Hepatocyte (in vitro differentiated cells): ENCODE measurements around the gene FLYWCH1. TPM values are rescaled to one million over a fixed set of nuclear protein-coding genes. Genes with fewer than 3 reads are reported as not detected.

Experiments used
- DNase-seq: peaks from one replicate; pipeline ENCODE4 v3.0.0-alpha.2; 2016; ENCODE audit warnings: low spot score
- H2AFZ ChIP-seq: fragments of 200-600 bp; sonication (generic); 2 replicates; pipeline ENCODE4 v1.6.0; 2016; ENCODE audit warnings: antibody characterized with exemption, mild to moderate bottlenecking
- H3K27ac ChIP-seq: fragments of 200-600 bp; sonication (generic); 2 replicates; pipeline ENCODE4 v1.5.1; 2016; ENCODE audit warnings: mild to moderate bottlenecking
- H3K27me3 ChIP-seq: fragments of 200-600 bp; sonication (generic); 2 replicates; pipeline ENCODE4 v1.6.1; 2016
- H3K36me3 ChIP-seq: fragments of 200-600 bp; sonication (generic); replicated peaks from 2 replicates; pipeline ENCODE4 v1.5.1; 2016; ENCODE audit warnings: low read depth; ENCODE audit not compliant: insufficient read depth
- H3K4me1 ChIP-seq: fragments of 200-600 bp; sonication (generic); 2 replicates; pipeline ENCODE4 v1.5.1; 2016; ENCODE audit warnings: mild to moderate bottlenecking, moderate library complexity; ENCODE audit not compliant: insufficient read depth
- H3K4me2 ChIP-seq: fragments of 200-600 bp; sonication (generic); 2 replicates; pipeline ENCODE4 v1.6.0; 2016
- H3K4me3 ChIP-seq: fragments of 200-600 bp; sonication (generic); 2 replicates; pipeline ENCODE4 v1.5.1; 2016; ENCODE audit warnings: mild to moderate bottlenecking
- H3K79me2 ChIP-seq: fragments of 200-600 bp; sonication (generic); 2 replicates; pipeline ENCODE4 v1.6.0; 2017; ENCODE audit warnings: mild to moderate bottlenecking
- H3K9me2 ChIP-seq: fragments of 200-600 bp; sonication (generic); replicated peaks from 2 replicates; pipeline ENCODE4 v1.6.0; 2017; ENCODE audit warnings: mild to moderate bottlenecking; ENCODE audit not compliant: insufficient read depth
- H3K9me3 ChIP-seq: fragments of 200-600 bp; sonication (generic); 2 replicates; pipeline ENCODE4 v1.5.1; 2016; ENCODE audit warnings: low read depth, mild to moderate bottlenecking
- H4K20me1 ChIP-seq: fragments of 200-600 bp; sonication (generic); 2 replicates; pipeline ENCODE4 v1.6.0; 2016; ENCODE audit warnings: mild to moderate bottlenecking; ENCODE audit not compliant: insufficient read depth, poor library complexity, severe bottlenecking
- EZH2 ChIP-seq: fragments of 200-600 bp; sonication (generic); IDR thresholded peaks from 2 replicates; pipeline ENCODE4 v1.6.1; 2016; ENCODE audit warnings: antibody characterized with exemption, mild to moderate bottlenecking, borderline replicate concordance
- EZH2phosphoT487 ChIP-seq: fragments of 200-600 bp; sonication (generic); IDR thresholded peaks from one replicate; pipeline ENCODE4 v1.6.1; 2018; ENCODE audit warnings: antibody characterized with exemption, mild to moderate bottlenecking, low read depth, moderate library complexity; ENCODE audit not compliant: unreplicated experiment, severe bottlenecking
- WGBS: methylation state at CpG from one replicate; pipeline ENCODE4 v1.1.6; 2016; ENCODE audit warnings: low lambda C conversion rate; ENCODE audit errors: missing lambda C conversion rate; 5-methylcytosine and 5-hydroxymethylcytosine counted together
- polyA plus RNA-seq: library from polyadenylated mRNA; unstranded; fragments of >200 nt; fragmentation: Nextera tagmentation; extraction: Ambion mirVana; gene quantifications from 2 replicates; pipeline ENCODE4 v1.2.1, GENCODE V29; 2016
- total RNA-seq: library from RNA; depleted of rRNA; stranded (reverse); fragments of >200 nt; gene quantifications from 2 replicates; pipeline ENCODE4 v1.2.3, GENCODE V29; 2014
- TF ChIP-seq, protein P1 (sequence below): fragments of 200-600 bp; sonication (generic); IDR thresholded peaks from 2 replicates; pipeline ENCODE4 v1.5.1; 2016; ENCODE audit warnings: antibody characterized with exemption, mild to moderate bottlenecking; ENCODE audit not compliant: poor library complexity

Gene FLYWCH1
- total and polyA plus RNA-seq, 2 experiments from 2014 or later: 11.7 to 16.9 TPM

DNA sequence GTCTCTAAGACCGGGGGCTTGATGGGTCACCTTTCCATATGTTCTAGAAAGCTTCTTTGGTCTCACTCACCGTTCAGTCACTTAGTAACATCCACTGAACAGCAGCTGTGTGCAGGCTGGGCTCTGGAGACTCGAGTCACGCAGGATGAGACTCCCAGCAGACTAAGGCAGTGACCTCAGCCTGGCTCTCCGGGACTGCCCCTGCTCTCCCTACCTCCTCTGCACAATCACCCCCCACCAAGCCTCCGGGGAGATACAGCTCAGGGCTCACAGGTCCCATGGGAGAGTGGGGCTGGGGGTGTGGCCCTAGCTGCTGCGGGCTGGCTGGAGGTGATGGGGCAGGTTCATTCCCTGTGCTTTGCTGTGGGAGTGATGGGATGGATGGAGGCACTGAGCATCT is 14.6 kb upstream of the FLYWCH1 start:
- 96% methylated on average over 7 of the region's 7 CpGs for WGBS
- no peaks in the 10 kb centered on the region for H3K9me3 ChIP-seq
- no peaks in the 10 kb centered on the region for H3K27me3 ChIP-seq
- H3K27ac ChIP-seq: no peak overlapping the region
- TF ChIP-seq EZH2phosphoT487: no peak
- TF ChIP-seq EZH2: no peak
- TF ChIP-seq, protein P1, sequence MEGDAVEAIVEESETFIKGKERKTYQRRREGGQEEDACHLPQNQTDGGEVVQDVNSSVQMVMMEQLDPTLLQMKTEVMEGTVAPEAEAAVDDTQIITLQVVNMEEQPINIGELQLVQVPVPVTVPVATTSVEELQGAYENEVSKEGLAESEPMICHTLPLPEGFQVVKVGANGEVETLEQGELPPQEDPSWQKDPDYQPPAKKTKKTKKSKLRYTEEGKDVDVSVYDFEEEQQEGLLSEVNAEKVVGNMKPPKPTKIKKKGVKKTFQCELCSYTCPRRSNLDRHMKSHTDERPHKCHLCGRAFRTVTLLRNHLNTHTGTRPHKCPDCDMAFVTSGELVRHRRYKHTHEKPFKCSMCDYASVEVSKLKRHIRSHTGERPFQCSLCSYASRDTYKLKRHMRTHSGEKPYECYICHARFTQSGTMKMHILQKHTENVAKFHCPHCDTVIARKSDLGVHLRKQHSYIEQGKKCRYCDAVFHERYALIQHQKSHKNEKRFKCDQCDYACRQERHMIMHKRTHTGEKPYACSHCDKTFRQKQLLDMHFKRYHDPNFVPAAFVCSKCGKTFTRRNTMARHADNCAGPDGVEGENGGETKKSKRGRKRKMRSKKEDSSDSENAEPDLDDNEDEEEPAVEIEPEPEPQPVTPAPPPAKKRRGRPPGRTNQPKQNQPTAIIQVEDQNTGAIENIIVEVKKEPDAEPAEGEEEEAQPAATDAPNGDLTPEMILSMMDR: no peak
- H3K9me2 ChIP-seq: no peaks in the 10 kb centered on the region
- peaks cover 6% of the 10 kb centered on the region for H3K4me1 ChIP-seq
- no peak overlapping the region for H2AFZ ChIP-seq
- DNase-seq: no peak
- H3K79me2 ChIP-seq: no peaks in the 10 kb centered on the region
- H3K4me3 ChIP-seq: no peak overlapping the region
- no peaks in the 10 kb centered on the region for H4K20me1 ChIP-seq
- H3K4me2 ChIP-seq: no peak overlapping the region
- no peaks in the 10 kb centered on the region for H3K36me3 ChIP-seq

DNA sequence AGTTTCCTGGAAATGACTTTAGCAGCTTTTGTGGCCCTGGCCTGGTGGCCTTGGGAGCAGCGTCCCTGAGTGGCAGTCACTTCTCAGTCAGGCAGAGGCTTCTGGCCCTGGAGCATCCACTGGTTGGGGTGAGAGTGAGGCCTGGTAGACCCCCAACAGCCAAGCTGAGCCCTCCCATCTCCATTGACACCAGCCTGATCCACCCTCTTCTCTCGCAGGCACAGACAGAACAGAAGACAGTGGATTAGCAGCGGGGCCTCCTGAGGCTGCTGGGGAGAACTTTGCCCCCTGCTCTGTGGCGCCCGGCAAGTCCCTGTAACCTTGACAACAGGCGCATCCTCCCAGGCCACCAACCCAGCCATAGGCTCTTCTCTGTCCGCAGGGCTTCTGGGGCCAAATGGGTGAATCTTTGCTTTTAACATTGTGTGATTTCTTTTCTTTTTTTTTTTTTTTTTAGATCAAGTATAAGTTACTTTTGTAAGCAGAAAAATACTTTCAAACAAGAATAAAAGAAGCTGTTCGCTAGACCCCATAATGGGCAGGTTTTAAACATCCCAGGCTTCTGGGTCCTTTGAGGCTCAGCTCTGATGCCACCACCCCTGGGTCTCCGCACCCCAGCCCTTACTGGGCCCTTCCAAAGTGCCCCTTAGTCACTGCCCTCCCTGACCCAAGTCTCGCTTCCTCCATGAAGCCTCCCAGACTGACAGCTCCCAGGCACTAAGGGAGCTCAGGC is 12.7 kb upstream of the FLYWCH1 start:
- Histone ChIP-seq H3K79me2 (no peaks in the 10 kb centered on the region), H3K4me2 (peak overlapping the region; percentile 48), H3K27ac (peak overlapping the region; percentile 77), H3K9me3 (no peaks in the 10 kb centered on the region), H3K9me2 (no peaks in the 10 kb centered on the region), H3K36me3 (no peaks in the 10 kb centered on the region), H3K27me3 (no peaks in the 10 kb centered on the region), H4K20me1 (no peaks in the 10 kb centered on the region), H3K4me1 (peaks cover 12% of the 10 kb centered on the region), H2AFZ (no peak overlapping the region), H3K4me3 (no peak overlapping the region)
- DNase-seq: peak; percentile 70
- TF ChIP-seq EZH2phosphoT487 (no peak), EZH2 (no peak)
- TF ChIP-seq, protein P1: no peak
- 71% methylated on average over 10 of the region's 10 CpGs for WGBS

GRCh38 chr16:2899564-2900072 is 12.1 kb upstream of the FLYWCH1 start:
- Histone ChIP-seq H3K4me3 (no peak overlapping the region), H4K20me1 (no peaks in the 10 kb centered on the region), H3K36me3 (no peaks in the 10 kb centered on the region), H3K4me1 (peaks cover 13% of the 10 kb centered on the region), H3K27ac (peak overlapping the region; percentile 33), H3K27me3 (no peaks in the 10 kb centered on the region), H3K4me2 (no peak overlapping the region), H2AFZ (no peak overlapping the region), H3K79me2 (no peaks in the 10 kb centered on the region), H3K9me3 (no peaks in the 10 kb centered on the region), H3K9me2 (no peaks in the 10 kb centered on the region)
- no peak for DNase-seq
- TF ChIP-seq EZH2phosphoT487: no peak
- TF ChIP-seq, protein P1: no peak
- no peak for TF ChIP-seq EZH2
- WGBS: 87% methylated on average over 13 of the region's 13 CpGs
